ENCODE data around the gene MYEOV. TPM values are rescaled to one million over a fixed set of nuclear protein-coding genes. Genes with fewer than 3 reads are reported as not detected.

Gene MYEOV
- total RNA-seq, 1 experiment from 2014 or later: 182 TPM

DNA sequence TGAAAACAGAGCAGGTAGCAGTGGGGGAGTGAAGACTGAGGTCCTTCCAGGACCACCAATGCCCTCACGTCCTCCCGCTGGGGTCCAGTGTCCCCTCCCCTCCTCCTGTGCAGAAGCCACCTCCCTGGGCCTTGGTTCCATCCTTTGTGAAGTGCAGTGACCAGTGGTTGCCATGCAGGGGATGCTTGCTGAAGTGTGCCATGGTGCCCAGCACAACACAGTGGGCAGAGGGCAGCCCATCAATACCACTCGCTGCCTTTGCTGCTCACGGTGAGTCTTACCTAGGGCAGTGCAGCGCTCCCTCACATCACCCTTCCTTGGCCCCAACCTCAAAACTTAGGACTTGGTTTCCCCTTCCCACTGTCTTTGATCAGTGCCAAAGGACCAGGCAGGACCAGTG, 12.9 kb downstream of the MYEOV start:
- Histone ChIP-seq H4K20me1 (ENCODE audit: insufficient read depth) (peaks cover 79% of the 10 kb centered on the region), H3K79me2 (ENCODE audit: low read depth) (peaks cover 100% of the 10 kb centered on the region), H3F3A (ENCODE audit: insufficient read depth, low read depth) (peaks cover 86% of the 10 kb centered on the region), H3K4me2 (no peak overlapping the region), H3K9me2 (ENCODE audit: insufficient read depth) (no peaks in the 10 kb centered on the region), H3K27ac (no peak overlapping the region), H3K4me3 (no peak overlapping the region), H2AFZ (no peak overlapping the region), H3K4me1 (replicated peaks; ENCODE audit: insufficient read depth) (peaks cover 46% of the 10 kb centered on the region), H3K9me3 (ENCODE audit: insufficient read depth, low read depth) (no peaks in the 10 kb centered on the region), H3K27me3 (ENCODE audit: insufficient read depth, low read depth) (no peaks in the 10 kb centered on the region), H3K36me3 (ENCODE audit: low read depth) (peaks cover 84% of the 10 kb centered on the region)
- ChIA-PET POLR2A (ENCODE audit: unreplicated experiment) (interaction anchor here (0.6 kb wide), 2 partner anchors 175 to 598 kb away, joined by 3 read pairs; no protein-coding TSS in a partner anchor), CTCF (interaction anchor here (0.6 kb wide), 2 partner anchors 38 to 364 kb away, joined by 3 to 8 read pairs; no protein-coding TSS in a partner anchor)
- no peak for TF ChIP-seq EZH2 (IDR thresholded peaks at IDR 0.05; ENCODE audit: low read depth)
- TF ChIP-seq, protein P1, sequence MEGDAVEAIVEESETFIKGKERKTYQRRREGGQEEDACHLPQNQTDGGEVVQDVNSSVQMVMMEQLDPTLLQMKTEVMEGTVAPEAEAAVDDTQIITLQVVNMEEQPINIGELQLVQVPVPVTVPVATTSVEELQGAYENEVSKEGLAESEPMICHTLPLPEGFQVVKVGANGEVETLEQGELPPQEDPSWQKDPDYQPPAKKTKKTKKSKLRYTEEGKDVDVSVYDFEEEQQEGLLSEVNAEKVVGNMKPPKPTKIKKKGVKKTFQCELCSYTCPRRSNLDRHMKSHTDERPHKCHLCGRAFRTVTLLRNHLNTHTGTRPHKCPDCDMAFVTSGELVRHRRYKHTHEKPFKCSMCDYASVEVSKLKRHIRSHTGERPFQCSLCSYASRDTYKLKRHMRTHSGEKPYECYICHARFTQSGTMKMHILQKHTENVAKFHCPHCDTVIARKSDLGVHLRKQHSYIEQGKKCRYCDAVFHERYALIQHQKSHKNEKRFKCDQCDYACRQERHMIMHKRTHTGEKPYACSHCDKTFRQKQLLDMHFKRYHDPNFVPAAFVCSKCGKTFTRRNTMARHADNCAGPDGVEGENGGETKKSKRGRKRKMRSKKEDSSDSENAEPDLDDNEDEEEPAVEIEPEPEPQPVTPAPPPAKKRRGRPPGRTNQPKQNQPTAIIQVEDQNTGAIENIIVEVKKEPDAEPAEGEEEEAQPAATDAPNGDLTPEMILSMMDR (conservative IDR thresholded peaks at IDR 0.05): no peak
- BruUV-seq (replicated peaks): no TSS peak
- intact Hi-C loops (cut with micrococcal nuclease; ENCODE audit: unreplicated experiment): no loop called here
- DNase-seq: no peak

DNA sequence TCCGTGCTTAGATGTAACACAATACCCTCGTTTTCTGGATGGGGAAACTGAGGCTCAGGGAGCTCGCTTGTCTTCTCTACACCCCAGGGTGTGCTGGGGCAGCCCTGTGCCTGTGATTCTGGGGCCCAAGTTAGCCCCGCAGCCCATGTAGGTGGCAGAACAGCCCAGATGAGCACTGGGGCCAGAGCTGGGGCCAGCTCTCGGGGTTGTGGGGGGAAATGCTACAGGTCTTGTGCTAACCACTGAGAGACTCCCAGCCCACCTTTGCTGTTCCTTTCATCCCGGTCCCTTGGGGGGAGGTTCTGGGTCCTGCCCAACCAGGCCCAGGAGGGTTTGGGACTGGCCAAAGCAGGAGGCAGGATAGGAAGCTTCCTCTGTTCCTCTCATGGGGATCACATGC, 13.5 kb downstream of the MYEOV start:
- BruUV-seq (replicated peaks): no TSS peak
- Histone ChIP-seq H3K36me3 (ENCODE audit: low read depth) (peaks cover 87% of the 10 kb centered on the region), H3K27me3 (ENCODE audit: insufficient read depth, low read depth) (no peaks in the 10 kb centered on the region), H3K79me2 (ENCODE audit: low read depth) (peaks cover 100% of the 10 kb centered on the region), H3K27ac (no peak overlapping the region), H3K4me1 (replicated peaks; ENCODE audit: insufficient read depth) (peaks cover 40% of the 10 kb centered on the region), H3K4me2 (no peak overlapping the region), H3K9me3 (ENCODE audit: insufficient read depth, low read depth) (no peaks in the 10 kb centered on the region), H3K4me3 (no peak overlapping the region), H4K20me1 (ENCODE audit: insufficient read depth) (peaks cover 82% of the 10 kb centered on the region), H2AFZ (no peak overlapping the region), H3K9me2 (ENCODE audit: insufficient read depth) (no peaks in the 10 kb centered on the region), H3F3A (ENCODE audit: insufficient read depth, low read depth) (peaks cover 91% of the 10 kb centered on the region)
- intact Hi-C loops (cut with micrococcal nuclease; ENCODE audit: unreplicated experiment): no loop called here
- ChIA-PET CTCF (interaction anchor here (0.6 kb wide), 2 partner anchors 37 to 363 kb away, joined by 3 to 8 read pairs; no protein-coding TSS in a partner anchor), POLR2A (ENCODE audit: unreplicated experiment) (no interaction called here)
- DNase-seq: no peak
- TF ChIP-seq, protein P1 (conservative IDR thresholded peaks at IDR 0.05): no peak
- no peak for TF ChIP-seq EZH2 (IDR thresholded peaks at IDR 0.05; ENCODE audit: low read depth)

DNA sequence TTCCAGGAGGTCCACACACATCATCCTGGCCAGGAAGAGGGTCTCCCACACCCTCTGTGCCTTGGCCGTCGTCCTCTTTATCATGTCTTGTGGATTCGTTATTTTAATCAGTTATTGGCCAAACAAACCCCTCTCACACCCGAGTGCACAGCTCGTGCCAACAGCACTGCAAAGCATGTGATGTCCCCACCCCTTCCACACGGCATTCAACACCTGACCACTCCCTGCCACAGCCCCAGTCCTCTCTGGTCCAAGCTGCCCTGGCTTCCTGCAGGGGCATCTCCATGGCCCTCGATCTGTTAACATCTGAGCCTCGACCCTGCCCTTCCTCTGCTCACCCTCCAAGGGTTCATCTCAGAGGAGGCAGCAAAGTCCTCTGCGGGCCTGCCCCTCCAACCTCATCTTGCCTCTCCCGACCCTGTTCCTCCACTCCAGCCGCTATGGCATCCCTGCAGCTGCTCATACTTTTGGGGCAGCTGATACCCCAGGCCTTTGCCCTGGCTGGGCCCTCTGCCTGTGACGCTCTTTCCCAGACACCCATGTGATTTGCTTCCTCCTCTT, 14.0 kb downstream of the MYEOV start:
- Histone ChIP-seq H3K4me3 (no peak overlapping the region), H3K27me3 (ENCODE audit: insufficient read depth, low read depth) (no peaks in the 10 kb centered on the region), H3K79me2 (ENCODE audit: low read depth) (peaks cover 100% of the 10 kb centered on the region), H3K36me3 (ENCODE audit: low read depth) (peaks cover 85% of the 10 kb centered on the region), H2AFZ (no peak overlapping the region), H3F3A (ENCODE audit: insufficient read depth, low read depth) (peaks cover 91% of the 10 kb centered on the region), H3K4me1 (replicated peaks; ENCODE audit: insufficient read depth) (peaks cover 34% of the 10 kb centered on the region), H3K4me2 (no peak overlapping the region), H3K9me3 (ENCODE audit: insufficient read depth, low read depth) (no peaks in the 10 kb centered on the region), H4K20me1 (ENCODE audit: insufficient read depth) (peaks cover 82% of the 10 kb centered on the region), H3K9me2 (ENCODE audit: insufficient read depth) (no peaks in the 10 kb centered on the region), H3K27ac (no peak overlapping the region)
- no peak for TF ChIP-seq EZH2 (IDR thresholded peaks at IDR 0.05; ENCODE audit: low read depth)
- TF ChIP-seq, protein P1 (conservative IDR thresholded peaks at IDR 0.05): no peak
- ChIA-PET CTCF (no interaction called here), POLR2A (ENCODE audit: unreplicated experiment) (no interaction called here)
- DNase-seq: no peak
- intact Hi-C loops (cut with micrococcal nuclease; ENCODE audit: unreplicated experiment): no loop called here
- no TSS peak for BruUV-seq (replicated peaks)
